UCSD-AML1 (cell line): ENCODE results near the gene WASHC2A.
"Not testable (repeated sequence)": the region's sequence is repeated elsewhere in the genome, so short reads cannot be mapped to it uniquely, and the experiment has no call there.

Experiments used
- DNase-seq: peaks from one replicate; lab custom pipeline; 2025; ENCODE audit not compliant: unreplicated experiment; lab: John Stamatoyannopoulos, UW

Gene WASHC2A

DNA sequence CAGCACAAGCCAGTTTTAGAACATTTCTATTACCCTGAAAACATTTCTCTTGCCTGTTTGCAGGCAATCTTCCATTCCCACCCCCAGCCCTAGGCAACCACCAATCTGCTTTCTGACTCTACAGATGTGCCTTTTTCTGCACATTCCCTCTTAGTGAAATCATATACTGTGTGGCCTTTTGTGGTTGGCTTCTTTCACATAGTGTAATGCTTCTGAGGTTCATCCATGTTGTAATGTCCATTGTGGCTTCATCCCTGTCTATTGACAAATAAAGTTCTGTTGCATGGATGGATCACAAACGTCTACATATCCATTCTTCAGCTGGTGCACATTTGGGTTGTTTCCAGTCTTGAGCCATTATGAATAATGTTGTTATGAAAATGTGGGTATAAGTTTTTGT, 77.8 kb downstream of the WASHC2A start:
- DNase-seq = not testable (repeated sequence)

DNA sequence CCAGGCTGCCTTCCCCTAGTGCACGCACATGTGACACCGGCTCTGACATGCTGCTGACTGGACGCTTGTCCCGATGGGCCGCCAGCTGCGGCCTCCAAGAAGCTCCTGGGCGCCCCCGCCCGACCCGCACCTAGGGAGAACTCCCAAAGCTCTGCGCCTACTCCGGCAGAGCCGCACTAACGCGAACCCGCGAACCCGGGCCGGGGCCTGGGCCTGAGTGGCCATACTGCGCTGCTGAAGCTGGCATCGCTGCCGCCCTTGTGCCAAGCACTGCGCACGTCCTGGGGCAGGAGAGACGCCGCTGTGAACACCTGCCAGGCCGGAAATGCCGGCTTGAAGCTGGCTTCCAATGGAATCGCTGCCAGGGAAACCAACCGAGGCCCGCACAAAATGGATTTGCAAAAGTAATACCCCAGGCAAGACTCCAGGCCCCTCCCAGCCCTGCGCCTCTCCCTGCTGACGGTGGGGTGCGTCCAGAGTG, 85.1 kb downstream of the WASHC2A start:
- DNase-seq = no peak

DNA sequence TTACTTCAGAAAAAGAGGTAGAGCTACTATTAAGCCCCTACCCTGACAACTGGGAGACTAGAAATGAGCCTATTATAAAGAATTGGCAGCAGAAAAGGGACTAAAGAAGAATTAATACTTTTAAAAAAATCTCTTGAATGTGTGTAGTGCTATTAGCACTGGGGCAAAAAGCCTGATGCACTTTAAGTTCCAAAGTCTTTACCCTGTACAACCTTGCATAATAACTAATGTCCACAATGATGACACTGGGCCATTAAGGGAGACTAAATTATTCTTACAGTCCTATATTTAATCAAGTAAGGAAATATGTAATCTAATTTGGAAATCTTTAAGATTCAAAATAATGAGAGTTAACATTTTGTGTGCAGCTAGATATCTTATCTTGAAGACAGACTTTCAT, 90.1 kb downstream of the WASHC2A start:
- not testable (repeated sequence) for DNase-seq

DNA sequence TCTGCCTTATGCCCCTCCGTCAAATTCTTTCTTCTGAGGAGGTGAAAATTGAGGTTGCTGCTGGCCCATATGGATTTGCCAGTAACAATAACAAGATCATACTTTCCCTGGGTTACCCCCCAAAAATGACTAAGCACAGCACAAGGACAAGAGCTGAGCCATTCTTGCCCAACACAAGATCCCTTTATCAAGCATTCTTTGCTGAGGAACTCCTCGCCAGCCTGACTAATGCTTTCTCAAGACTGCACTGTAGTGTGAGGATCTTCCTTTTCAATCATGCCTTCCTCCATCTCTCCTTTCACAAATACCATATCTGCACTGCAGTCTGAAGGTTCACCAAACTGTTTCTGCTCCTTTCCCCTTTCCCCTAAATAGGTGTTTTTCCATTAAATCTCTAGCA, 92.1 kb downstream of the WASHC2A start:
- DNase-seq = not testable (repeated sequence)

DNA sequence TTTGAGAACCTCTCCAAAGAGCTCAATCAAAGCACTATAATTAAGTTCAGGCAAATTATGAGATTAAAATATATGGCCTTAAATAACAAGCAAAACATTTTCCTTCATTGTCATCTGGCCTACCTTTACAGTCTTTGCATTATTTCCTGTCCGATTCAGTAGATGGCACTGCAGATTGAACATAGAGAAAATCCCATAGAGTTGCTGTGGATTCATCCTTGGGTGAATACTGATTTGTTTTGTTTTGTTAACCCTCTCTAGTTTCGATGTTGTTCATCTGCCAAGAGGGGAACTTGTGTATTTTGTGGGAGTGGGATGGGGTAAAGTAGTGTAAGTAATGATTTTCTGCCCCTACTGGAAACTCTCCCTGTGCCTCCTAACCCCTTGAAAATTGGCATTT, 97.3 kb downstream of the WASHC2A start:
- not testable (repeated sequence) for DNase-seq

DNA sequence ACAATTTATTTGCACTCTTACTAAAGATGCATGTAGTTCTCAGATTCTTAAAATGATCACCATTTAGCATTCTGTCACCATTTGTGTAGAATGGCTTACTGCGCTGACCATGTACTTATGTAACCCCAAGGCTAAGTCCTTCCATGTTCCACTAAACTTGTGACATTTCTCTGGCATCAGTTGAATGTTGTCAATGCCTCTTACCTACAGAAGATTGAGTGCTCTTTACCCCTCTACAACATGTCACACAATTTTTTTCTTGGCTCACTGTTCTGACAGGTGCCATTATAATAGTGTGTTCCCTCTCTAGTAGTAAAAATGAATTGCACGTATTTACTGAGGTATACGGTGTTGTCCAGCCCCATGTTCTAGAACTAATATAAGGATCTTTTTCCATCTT, 100.1 kb downstream of the WASHC2A start:
- DNase-seq = not testable (repeated sequence)

DNA sequence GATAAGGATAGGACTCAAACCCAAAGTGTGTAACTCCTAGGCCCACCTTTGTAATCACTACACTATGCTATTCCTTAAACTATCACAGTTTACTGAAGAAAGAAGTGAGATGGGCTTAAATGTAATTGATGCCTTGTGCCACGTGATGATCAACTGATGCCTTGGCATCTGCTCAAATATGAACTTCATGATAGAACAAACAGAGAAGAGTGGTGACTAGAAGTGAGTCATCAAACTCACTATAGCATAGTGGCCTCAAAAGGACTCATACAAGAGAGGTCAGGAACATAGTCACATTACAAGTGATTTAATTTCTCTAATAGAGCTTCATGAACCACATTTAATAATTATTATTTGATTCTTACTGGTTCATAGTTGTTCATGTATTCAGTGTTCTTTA, 101.8 kb downstream of the WASHC2A start:
- not testable (repeated sequence) for DNase-seq

DNA sequence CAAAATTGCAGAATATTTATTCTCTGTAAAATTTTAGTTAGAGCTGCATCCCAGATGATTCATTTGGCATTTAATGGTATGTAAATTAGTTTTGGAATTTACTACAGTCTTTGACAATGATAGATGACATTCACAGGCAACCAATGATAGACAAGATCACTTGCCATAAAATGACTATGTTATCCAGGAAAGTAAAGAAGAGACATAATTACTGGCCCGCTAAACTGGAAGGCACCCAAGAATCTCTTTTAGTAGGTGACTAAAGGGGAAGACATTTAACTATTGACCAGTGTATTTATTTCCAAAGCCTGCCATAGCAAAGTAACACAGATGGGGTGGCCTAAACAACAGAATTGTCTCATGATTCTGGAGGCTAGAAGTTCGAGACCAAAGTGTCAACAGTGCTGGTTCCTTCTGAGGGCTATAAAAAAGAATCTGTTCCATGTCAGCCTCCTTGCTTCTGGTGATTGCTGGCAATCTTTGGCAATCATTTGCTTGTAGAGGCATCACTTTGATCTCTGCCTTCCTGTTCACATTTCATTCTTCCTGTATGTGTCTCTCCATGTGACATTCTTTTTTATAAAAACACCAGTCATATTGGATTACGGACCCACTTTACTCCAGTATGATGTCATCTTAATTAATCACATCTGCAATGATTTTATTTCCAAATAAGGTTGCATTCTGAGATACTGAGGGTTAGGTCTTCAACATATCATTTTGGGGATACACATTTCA, 107.2 kb downstream of the WASHC2A start:
- not testable (repeated sequence) for DNase-seq
